Tibial nerve (tissue), 4 donors: ENCODE measurements around the gene PREX1. TPM values are rescaled to one million over a fixed set of nuclear protein-coding genes. Genes with fewer than 3 reads are reported as not detected.

Experiments used
- DNase-seq, 2 donors: peaks; one replicate each; pipeline ENCODE4 v3.0.0-alpha.2; 2019; ENCODE audit warnings: low spot score in 2 of 2
- H3K27ac ChIP-seq, 4 donors: fragments of 200-600 bp; sonication (generic) in 3 of 4; one replicate each; pipeline ENCODE4 v1.5.1; 2017 to 2019; ENCODE audit warnings: mild to moderate bottlenecking in 1 of 4
- H3K27me3 ChIP-seq, 2 donors: fragments of 200-600 bp; sonication (generic) in 1 of 2; one replicate each; pipeline versions ENCODE4 v1.5.1 to v1.6.0; 2017 to 2019
- H3K36me3 ChIP-seq, 3 donors: fragments of 200-600 bp; sonication (generic); one replicate each; pipeline ENCODE4 v1.5.1; 2018 to 2019
- H3K4me1 ChIP-seq, 4 donors: fragments of 200-600 bp; sonication (generic) in 3 of 4; one replicate each; pipeline ENCODE4 v1.5.1; 2017 to 2019
- H3K4me3 ChIP-seq, 4 donors: fragments of 200-600 bp; sonication (generic) in 3 of 4; one replicate each; pipeline ENCODE4 v1.5.1; 2017 to 2019; ENCODE audit warnings: mild to moderate bottlenecking in 1 of 4, moderate library complexity in 1 of 4
- H3K9me3 ChIP-seq, 4 donors: fragments of 200-600 bp; sonication (generic) in 3 of 4; one replicate each; pipeline ENCODE4 v1.5.1; 2017 to 2019
- CTCF ChIP-seq, 5 experiments: fragments of 200-600 bp in 3 of 5; fragments of 450-650 bp in 2 of 5; sonication (generic) in 3 of 5; IDR thresholded peaks; one replicate each; pipeline ENCODE4 v1.5.1; 2016 to 2019; ENCODE audit warnings: antibody characterized with exemption in 5 of 5, mild to moderate bottlenecking in 3 of 5, moderate library complexity in 2 of 5
- EP300 ChIP-seq, 2 donors: sonication (generic); formaldehyde crosslinking; IDR thresholded peaks; one replicate each; pipeline ENCODE4 v1.6.1; 2017; ENCODE audit warnings: antibody characterized with exemption in 2 of 2, mild to moderate bottlenecking in 1 of 2
- POLR2A ChIP-seq, 2 donors: fragments of 450-650 bp; IDR thresholded peaks; one replicate each; pipeline ENCODE4 v1.6.1; 2017; ENCODE audit warnings: antibody characterized with exemption in 2 of 2, mild to moderate bottlenecking in 2 of 2, moderate library complexity in 2 of 2
- WGBS, 2 donors: methylation state at CpG; one replicate each; pipeline ENCODE4 v1.1.5; 2018; 5-methylcytosine and 5-hydroxymethylcytosine counted together
- total RNA-seq, 4 donors: library from RNA; depleted of rRNA; stranded (reverse); fragments of >200 nt; gene quantifications; one replicate each; pipeline ENCODE4 v1.1.0, GENCODE V29; 2016

Gene PREX1
- total RNA-seq, 4 donors from 2014 or later = 30.1 to 50.7 (median 32.5) TPM

- H3K9me3 ChIP-seq = no peaks in the 10 kb centered on the region
- H3K4me1 ChIP-seq = peaks cover 0 to 86% (median 61%) of the 10 kb centered on the region in 4 donors
- H3K27me3 ChIP-seq = no peaks in the 10 kb centered on the region
- peaks cover 0 to 9% (median 0%) of the 10 kb centered on the region in 3 donors for H3K36me3 ChIP-seq
- TF ChIP-seq EP300 (IDR thresholded peaks at IDR 0.05) (no peak), CTCF (IDR thresholded peaks at IDR 0.05) (no peak), POLR2A (IDR thresholded peaks at IDR 0.05) (no peak)
- DNase-seq = no peak
- H3K4me3 ChIP-seq = no peak overlapping the region
- H3K27ac ChIP-seq = peak overlapping the region in 3 of 4 donors; percentile 77 to 87 (median 83)
- WGBS, 2 donors = 62 to 77% methylated on average over 7 to 11 of the region's 11 CpGs
These were observed 102.8 kb downstream of the PREX1 start for GRCh38 chr20:48724891-48725554.

DNA sequence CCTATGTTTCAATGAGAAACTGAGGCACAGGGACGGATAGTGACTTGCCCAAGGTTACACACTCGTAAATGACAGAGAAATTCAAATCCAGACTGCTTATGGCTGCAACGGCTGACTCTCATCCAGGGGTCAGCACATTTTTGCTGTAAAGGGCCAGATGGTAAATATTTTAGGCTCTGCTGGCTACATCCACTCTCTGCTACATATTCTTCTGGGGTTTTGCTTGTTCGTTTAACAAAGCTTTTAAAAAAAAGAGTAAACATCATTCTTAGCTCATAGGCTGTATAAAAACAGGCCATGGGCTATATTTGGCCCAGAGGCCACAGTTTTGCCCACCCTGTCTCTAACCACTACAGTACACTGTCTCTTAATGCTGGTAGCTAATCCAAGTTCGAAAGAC is 103.4 kb downstream of the PREX1 start:
- peak overlapping the region in 3 of 4 donors; percentile 77 to 87 (median 83) for H3K27ac ChIP-seq
- peaks cover 0 to 80% (median 57%) of the 10 kb centered on the region in 4 donors for H3K4me1 ChIP-seq
- no peak overlapping the region for H3K4me3 ChIP-seq
- TF ChIP-seq EP300 (IDR thresholded peaks at IDR 0.05) (no peak), POLR2A (IDR thresholded peaks at IDR 0.05) (no peak), CTCF (IDR thresholded peaks at IDR 0.05) (no peak)
- 63 to 67% methylated on average over 5 of the region's 5 CpGs for WGBS, 2 donors
- no peak for DNase-seq
- H3K36me3 ChIP-seq = peaks cover 0 to 14% (median 0%) of the 10 kb centered on the region in 3 donors
- no peaks in the 10 kb centered on the region for H3K27me3 ChIP-seq
- H3K9me3 ChIP-seq = peaks cover 0 to 4% (median 0%) of the 10 kb centered on the region in 4 donors

DNA sequence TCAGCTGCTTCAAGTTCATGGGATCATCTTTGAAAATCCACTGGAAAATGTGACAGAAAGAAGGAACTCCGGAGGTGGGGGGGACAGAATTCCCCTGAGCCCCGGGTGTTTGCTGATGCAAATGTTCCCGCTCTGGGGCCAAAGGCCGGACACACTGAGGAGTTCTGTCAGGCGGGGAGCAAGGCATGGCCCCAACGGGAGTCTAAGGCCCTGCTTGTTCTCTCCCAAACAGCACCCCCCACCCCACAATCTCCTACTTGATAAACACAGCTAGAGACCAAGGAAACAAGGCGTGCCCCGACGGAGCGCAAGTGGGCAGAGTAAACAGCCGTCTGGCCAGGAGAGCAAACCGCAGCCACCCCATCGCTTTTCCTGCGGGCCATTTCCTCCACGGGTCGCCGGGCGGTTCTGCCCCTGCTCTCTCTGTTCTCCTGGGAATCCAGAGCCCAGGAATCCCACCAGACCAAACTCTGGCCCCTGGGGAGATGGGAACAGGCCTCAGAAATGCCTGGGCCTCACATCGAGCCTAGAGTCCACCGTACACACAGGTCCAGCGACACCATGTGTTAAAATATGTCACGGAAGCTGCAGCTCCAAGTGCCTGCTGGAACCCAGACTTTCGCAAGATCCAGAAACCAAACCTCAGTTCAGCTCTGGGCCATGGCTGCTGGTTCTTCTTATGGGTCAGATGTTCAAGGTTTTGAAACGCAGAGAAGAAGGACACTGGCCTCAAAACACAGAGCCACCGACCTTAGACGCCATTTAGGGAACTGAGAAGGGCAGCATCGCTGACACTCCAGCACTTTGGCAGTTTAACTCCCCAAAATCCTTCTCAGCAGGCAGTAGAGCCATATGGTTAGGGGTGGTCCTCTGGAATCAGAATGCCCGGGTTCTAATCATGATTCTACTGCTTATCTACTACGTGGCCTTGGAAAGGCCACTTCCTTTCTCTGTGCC is 104.2 kb downstream of the PREX1 start:
- 41 to 44% methylated on average over 26 to 29 of the region's 29 CpGs for WGBS, 2 donors

DNA sequence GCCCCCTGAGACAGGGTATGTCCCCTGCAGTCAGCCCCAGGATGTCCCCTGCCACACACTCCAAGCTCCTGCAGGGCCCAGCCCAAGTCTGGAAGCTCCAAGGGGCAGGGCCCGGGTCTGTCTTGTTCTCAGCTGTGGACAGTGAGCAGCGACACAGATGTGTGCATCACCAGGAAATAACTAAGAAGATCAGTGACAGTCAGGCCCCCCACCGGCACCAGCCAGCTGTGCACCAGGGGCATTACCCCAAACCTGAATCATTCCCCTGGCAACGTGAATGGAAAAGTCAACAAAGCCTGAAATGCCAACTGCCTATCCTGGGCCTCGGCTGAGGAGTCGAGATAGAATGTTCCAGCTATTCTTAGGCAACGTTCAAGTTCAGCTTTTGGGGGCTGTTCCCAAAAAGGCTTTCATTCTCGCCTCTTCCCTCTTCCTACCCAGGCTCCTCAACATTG is 105.0 kb downstream of the PREX1 start:
- TF ChIP-seq POLR2A (IDR thresholded peaks at IDR 0.05) (no peak), EP300 (IDR thresholded peaks at IDR 0.05) (no peak), CTCF (IDR thresholded peaks at IDR 0.05) (no peak)
- H3K4me1 ChIP-seq = peaks cover 0 to 74% (median 53%) of the 10 kb centered on the region in 4 donors
- DNase-seq = peak in 1 of 2 donors; percentile 29
- H3K27ac ChIP-seq = peak overlapping the region; percentile 42 to 87 (median 80)
- WGBS, 2 donors = 14 to 38% methylated on average over 8 of the region's 8 CpGs
- H3K9me3 ChIP-seq = peaks cover 0 to 8% (median 0%) of the 10 kb centered on the region in 4 donors
- H3K36me3 ChIP-seq = peaks cover 0 to 18% (median 0%) of the 10 kb centered on the region in 3 donors
- H3K27me3 ChIP-seq = no peaks in the 10 kb centered on the region
- no peak overlapping the region for H3K4me3 ChIP-seq

More for the DNA sequence above, 104.2 kb downstream of the PREX1 start:
- Histone ChIP-seq H3K27ac (peak overlapping the region; percentile 42 to 87 (median 80)), H3K4me1 (peaks cover 0 to 73% (median 51%) of the 10 kb centered on the region in 4 donors), H3K36me3 (peaks cover 0 to 18% (median 0%) of the 10 kb centered on the region in 3 donors), H3K27me3 (no peaks in the 10 kb centered on the region), H3K4me3 (no peak overlapping the region), H3K9me3 (peaks cover 0 to 8% (median 0%) of the 10 kb centered on the region in 4 donors)
- DNase-seq = peak; percentile 51 to 58
- no peak for TF ChIP-seq EP300 (IDR thresholded peaks at IDR 0.05)

GRCh38 chr20:48722002-48722731 is 105.6 kb downstream of the PREX1 start:
- Histone ChIP-seq H3K4me3 (no peak overlapping the region), H3K9me3 (peaks cover 0 to 8% (median 0%) of the 10 kb centered on the region in 4 donors), H3K4me1 (peaks cover 0 to 72% (median 54%) of the 10 kb centered on the region in 4 donors), H3K27ac (peak overlapping the region; percentile 42 to 87 (median 80)), H3K27me3 (no peaks in the 10 kb centered on the region), H3K36me3 (peaks cover 0 to 18% (median 0%) of the 10 kb centered on the region in 3 donors)
- TF ChIP-seq CTCF (IDR thresholded peaks at IDR 0.05) (no peak), EP300 (IDR thresholded peaks at IDR 0.05) (peak in 1 of 2 donors; percentile 25), POLR2A (IDR thresholded peaks at IDR 0.05) (no peak)
- WGBS, 2 donors = 70 to 76% methylated on average over 14 of the region's 14 CpGs
- no peak for DNase-seq
